GM18867 (cell line): ENCODE data around the gene DMC1.
"Not testable (repeated sequence)": the region's sequence is repeated elsewhere in the genome, so short reads cannot be mapped to it uniquely, and the experiment has no call there.

Experiments
- ATAC-seq: cut with Tn5 transposase; IDR thresholded peaks from one replicate; pipeline ENCODE4 v1.9.1; 2021; ENCODE audit warnings: mild to moderate bottlenecking, moderate library complexity; ENCODE audit not compliant: unreplicated experiment

The DMC1 gene

GRCh38 chr22:38470179-38470578 lies 99.8 kb downstream of the DMC1 start:
- not testable (repeated sequence) for ATAC-seq

GRCh38 chr22:38469306-38469781 lies 100.6 kb downstream of the DMC1 start:
- no peak for ATAC-seq
